Progenitor cell of endocrine pancreas (in vitro differentiated cells): ENCODE results near the gene ANKHD1. TPM values are rescaled to one million over a fixed set of nuclear protein-coding genes. Genes with fewer than 3 reads are reported as not detected.

Source experiments
- DNase-seq: peaks from one replicate; pipeline ENCODE4 v3.0.0; 2021; ENCODE audit warnings: low spot score; ENCODE audit not compliant: unreplicated experiment
- H3K27ac Mint-ChIP-seq: 2 replicates; pipeline ENCODE4 v1.8.0; 2021; ENCODE audit warnings: mild to moderate bottlenecking, moderate library complexity, mixed read lengths
- H3K27me3 Mint-ChIP-seq: 2 replicates; pipeline ENCODE4 v1.8.0; 2021; ENCODE audit warnings: mixed read lengths
- H3K36me3 Mint-ChIP-seq: 2 replicates; pipeline ENCODE4 v1.8.0; 2022; ENCODE audit warnings: mixed read lengths; ENCODE audit not compliant: insufficient read depth
- H3K4me1 Mint-ChIP-seq: 2 replicates; pipeline ENCODE4 v1.8.0; 2021; ENCODE audit warnings: low read depth, mixed read lengths
- H3K4me3 Mint-ChIP-seq: 2 replicates; pipeline ENCODE4 v1.8.0; 2021; ENCODE audit warnings: low read depth, mild to moderate bottlenecking, moderate library complexity, mixed read lengths
- H3K9me3 Mint-ChIP-seq: 2 replicates; pipeline ENCODE4 v1.8.0; 2021; ENCODE audit warnings: low read depth, mixed read lengths
- CTCF ChIP-seq: fragments of 200-600 bp; sonication (generic); IDR thresholded peaks from one replicate; pipeline ENCODE4 v1.5.0; 2021; ENCODE audit warnings: antibody characterized with exemption, mild to moderate bottlenecking; ENCODE audit not compliant: unreplicated experiment
- long read RNA-seq: library from polyadenylated mRNA; unstranded; transcript quantifications from one replicate; pipeline ENCODE4 v2.0.0, GENCODE V29; 2020
- total RNA-seq: library from RNA; stranded (reverse); gene quantifications from 2 replicates; pipeline ENCODE4 v1.2.1, GENCODE V29; 2021

The ANKHD1 gene
- total RNA-seq: 115 and 117 TPM in 2 replicates
- long read RNA-seq, partial matches to known transcripts: 57 of 68 reads
- long read RNA-seq, other reads (novel, unspliced or antisense): 10 of 68 reads

DNA sequence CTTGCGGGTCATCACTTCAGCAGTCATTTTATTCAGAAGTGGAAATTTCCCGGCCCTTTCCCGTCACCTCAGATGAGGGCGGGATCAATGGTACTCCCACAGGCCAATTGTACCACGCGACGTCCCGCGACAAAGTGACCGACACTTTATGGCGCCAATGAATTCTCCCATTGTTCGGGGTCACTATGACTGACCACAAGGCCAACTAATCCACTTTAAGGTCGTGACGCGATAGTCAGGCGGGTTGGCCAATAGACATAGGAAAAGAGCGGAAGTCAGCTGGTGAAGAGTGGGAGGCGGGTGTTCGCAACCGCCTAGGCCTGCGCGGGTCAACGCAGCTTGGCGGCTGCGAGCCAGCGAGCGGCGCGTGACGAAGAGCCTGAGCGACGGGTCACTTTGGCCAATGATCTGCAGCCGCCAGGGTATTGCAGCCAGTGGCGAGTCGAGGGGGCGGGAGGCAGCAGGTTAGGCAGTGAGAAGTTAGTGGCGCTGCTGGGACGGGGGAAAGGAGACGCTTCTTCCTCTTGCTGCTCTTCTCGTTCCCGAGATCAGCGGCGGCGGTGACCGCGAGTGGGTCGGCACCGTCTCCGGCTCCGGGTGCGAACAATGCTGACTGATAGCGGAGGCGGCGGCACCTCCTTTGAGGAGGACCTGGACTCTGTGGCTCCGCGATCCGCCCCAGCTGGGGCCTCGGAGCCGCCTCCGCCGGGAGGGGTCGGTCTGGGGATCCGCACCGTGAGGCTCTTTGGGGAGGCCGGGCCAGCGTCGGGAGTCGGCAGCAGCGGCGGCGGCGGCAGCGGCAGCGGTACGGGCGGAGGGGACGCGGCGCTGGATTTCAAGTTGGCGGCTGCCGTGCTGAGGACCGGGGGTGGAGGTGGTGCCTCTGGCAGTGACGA lies at the start of gene ANKHD1:
Gene ANKHD1, plus strand, starts transcription at position 472 of the 896 bp plus-strand sequence. Its CDS starts 135 bp downstream, at position 607.
- Mint-ChIP-seq H3K36me3 (peaks cover 1% of the 10 kb centered on the region), H3K4me3 (no peak within 1 kb of the TSS), H3K27me3 (no peaks in the 10 kb centered on the region), H3K9me3 (no peaks in the 10 kb centered on the region), H3K4me1 (peaks cover 23% of the 10 kb centered on the region), H3K27ac (peak within 1 kb of the TSS; percentile 93)
- DNase-seq: peak; percentile 93
- TF ChIP-seq CTCF: no peak

DNA sequence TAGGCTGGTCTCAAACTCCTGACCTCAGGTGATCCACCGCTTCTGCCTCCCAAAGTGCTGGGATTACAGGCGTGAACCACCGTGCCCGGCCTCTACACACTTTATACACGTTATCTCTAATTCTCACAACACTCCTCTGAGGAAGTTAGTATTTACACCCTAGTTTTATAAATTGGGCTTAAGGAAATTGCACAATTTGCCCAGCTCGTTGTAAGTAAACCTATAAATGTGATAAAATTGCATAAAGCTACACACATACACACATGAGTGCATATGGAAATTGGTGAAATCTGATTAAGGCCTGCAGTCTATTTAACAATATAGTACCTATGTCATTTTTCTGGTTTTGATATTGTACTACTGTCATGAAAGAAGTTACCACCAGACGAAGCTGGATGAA lies 46.1 kb upstream of the ANKHD1 start:
- no peak for DNase-seq
- Mint-ChIP-seq H3K4me1 (peaks cover 8% of the 10 kb centered on the region), H3K4me3 (no peak overlapping the region), H3K36me3 (no peaks in the 10 kb centered on the region), H3K27ac (no peak overlapping the region), H3K9me3 (no peaks in the 10 kb centered on the region), H3K27me3 (peaks cover 13% of the 10 kb centered on the region)
- TF ChIP-seq CTCF: no peak

DNA sequence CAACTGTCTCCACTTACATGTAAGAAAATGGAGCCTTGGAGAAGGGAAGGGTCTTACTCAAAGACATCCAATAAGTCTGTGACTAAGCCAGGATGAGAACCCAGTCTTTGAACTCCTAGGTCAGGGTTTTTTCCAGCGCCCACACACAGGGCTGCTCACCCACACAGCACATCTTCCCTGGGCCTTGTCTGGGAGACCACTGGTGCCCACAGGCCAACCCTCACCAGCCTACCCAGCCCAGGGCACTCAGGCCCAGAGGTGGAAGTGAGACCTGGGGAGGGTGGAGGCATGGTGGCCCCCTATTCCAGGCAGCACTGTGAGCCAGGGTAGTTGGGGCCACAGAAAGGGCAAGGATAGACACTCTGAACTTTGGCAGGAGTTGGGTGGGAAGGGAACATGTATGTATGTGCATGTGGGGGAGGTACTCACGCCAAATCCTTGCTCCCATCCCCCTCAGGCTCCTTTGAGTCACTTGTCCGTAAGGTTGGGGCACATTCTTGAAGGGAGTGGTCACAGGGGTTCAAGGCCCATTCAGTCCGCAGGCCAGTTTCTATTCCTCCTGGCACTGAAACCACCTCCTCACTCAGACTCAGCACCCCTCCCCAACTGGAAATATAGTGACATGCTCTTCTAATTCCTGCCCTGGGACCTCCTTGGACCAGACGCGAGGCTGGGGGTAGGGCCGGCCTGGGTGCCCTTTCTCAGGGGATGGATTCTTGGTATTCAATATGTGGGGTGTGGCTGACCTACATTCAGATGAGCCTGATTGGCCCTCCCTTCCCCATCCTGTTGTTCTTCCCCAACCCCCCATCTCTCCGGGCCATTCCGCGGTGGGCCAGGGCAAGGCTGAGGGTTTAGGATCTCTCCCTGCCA lies 44.5 kb upstream of the ANKHD1 start:
- Mint-ChIP-seq H3K36me3 (no peaks in the 10 kb centered on the region), H3K4me3 (no peak overlapping the region), H3K27ac (peak overlapping the region; percentile 98), H3K4me1 (peaks cover 5% of the 10 kb centered on the region), H3K27me3 (peaks cover 6% of the 10 kb centered on the region), H3K9me3 (no peaks in the 10 kb centered on the region)
- no peak for DNase-seq
- no peak for TF ChIP-seq CTCF

DNA sequence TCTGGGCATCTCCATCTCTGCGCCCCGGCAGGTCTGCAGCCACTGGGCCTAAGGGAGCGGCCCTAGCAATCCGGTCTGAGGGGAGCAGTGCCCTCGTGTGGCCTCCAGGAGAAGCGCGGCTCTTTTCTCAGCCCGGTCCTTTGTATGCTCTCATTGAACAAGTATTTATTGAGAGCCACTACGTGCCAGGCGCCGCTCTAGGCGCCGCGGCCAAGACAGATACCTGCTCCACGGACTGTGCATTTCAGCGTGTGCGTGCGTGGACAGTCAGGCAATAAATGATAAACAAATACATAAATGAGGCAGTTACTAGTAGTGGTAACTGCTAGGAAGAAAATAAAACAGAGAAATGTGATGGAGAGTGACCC lies 43.9 kb upstream of the ANKHD1 start:
- no peaks in the 10 kb centered on the region for H3K9me3 Mint-ChIP-seq
- TF ChIP-seq CTCF: peak; percentile 85
- peak; percentile 64 for DNase-seq
- H3K27me3 Mint-ChIP-seq: peaks cover 6% of the 10 kb centered on the region
- no peaks in the 10 kb centered on the region for H3K36me3 Mint-ChIP-seq
- peak overlapping the region; percentile 98 for H3K27ac Mint-ChIP-seq
- peaks cover 5% of the 10 kb centered on the region for H3K4me1 Mint-ChIP-seq
- no peak overlapping the region for H3K4me3 Mint-ChIP-seq

- H3K27ac Mint-ChIP-seq: peak overlapping the region; percentile 76
- peak; percentile 51 for TF ChIP-seq CTCF
- no peaks in the 10 kb centered on the region for H3K36me3 Mint-ChIP-seq
- H3K9me3 Mint-ChIP-seq: no peaks in the 10 kb centered on the region
- peaks cover 7% of the 10 kb centered on the region for H3K4me1 Mint-ChIP-seq
- peaks cover 6% of the 10 kb centered on the region for H3K27me3 Mint-ChIP-seq
- no peak overlapping the region for H3K4me3 Mint-ChIP-seq
- no peak for DNase-seq
These were observed 42.8 kb upstream of the ANKHD1 start for GRCh38 chr5:140358738-140359310.
